OCI-M1 (cell line): ENCODE data around the gene GDF10.

Experiments
- DNase-seq: peaks from one replicate; lab custom pipeline; 2025; lab: John Stamatoyannopoulos, UW

GDF10 gene

GRCh38 chr10:47333532-47333931 lies 33.5 kb downstream of the GDF10 start:
- no peak for DNase-seq

DNA sequence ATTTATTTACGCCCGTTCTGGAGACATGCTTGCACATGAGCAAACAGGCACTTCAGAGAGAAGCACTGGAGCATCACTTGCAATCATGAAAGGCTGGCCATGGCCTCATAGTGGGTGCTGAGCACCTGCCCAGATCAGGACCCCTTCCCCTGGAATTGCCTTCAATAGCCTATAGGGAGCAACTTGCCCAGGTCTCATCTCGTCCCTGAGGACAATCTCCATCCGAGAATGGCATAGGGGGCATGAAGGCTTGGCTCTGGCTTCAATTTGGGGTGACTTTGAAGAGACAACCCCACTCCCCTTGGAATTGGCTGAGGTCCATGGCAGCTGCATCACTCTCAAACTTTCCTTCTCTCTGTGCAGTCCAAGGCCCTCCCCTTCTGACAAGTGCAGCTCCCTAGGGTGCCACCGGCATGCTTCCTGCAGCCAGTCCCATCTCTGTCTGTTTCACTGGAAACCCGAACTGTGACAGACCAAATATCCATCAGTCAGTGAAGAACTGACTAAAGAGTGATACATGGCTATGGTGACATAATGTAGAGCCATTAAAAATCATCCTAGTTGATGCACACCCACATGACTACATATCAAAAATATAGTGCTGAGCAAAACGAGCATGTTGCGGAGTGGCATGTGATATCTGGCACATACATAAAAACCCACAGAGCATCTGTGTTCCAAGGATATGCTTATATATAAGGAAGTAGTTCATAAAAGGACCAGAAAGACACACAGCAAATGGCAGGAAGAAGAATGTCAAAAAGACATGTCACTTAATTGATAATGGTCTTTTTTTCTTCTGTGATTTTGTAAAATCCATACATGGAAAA lies 34.7 kb downstream of the GDF10 start:
- DNase-seq: peak; percentile 68

DNA sequence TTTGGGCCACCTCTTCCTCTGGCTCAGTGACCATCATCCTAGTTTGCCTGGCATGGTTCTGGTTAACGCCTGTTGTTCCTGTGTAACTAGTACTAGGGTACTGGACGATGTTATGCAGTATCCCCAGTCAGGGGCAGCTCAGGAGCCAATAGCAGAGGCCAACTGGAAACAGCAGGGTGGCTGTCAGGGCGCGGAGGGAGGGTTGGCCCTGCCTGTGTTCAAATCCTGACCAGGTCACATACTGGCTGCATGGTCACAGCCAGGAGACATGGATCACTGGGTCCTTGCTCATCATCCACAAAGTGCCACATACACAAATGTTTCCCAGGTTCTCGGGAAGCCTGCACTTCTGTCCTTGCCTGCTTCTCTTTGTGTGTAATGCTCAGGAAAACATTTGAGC lies 35.9 kb downstream of the GDF10 start:
- DNase-seq: no peak

- DNase-seq: peak; percentile 94
Measured at GRCh38 chr10:47336387-47337134, 36.6 kb downstream of the GDF10 start.

- DNase-seq: no peak
Measured at GRCh38 chr10:47337310-47337709, 37.3 kb downstream of the GDF10 start.

DNA sequence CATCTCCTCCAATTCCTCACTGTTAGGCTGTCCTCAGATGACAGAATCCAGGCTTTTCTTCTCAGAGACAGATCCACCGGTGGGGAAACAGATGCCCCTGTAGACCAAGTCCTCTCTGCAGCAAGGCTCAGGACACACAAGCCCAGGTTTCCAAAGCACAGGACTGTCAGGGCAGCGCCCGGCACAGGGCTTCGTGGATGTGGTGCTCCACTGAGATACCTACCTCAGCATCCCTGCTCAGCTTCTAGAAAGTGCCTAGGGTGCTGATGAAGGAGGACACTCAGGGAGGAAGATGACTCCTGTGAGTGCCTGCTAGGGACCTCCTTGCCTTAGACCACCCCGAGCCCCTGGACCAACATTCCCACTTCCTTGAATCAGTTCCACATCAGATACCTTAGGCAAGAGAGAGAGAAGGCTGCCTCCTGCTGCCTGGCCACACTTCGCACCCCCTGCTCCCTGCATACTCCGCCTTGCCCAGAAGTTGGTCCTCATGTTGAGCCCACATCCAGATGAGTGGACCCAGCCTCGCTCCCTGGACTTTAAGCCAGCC lies 39.3 kb downstream of the GDF10 start:
- no peak for DNase-seq

DNA sequence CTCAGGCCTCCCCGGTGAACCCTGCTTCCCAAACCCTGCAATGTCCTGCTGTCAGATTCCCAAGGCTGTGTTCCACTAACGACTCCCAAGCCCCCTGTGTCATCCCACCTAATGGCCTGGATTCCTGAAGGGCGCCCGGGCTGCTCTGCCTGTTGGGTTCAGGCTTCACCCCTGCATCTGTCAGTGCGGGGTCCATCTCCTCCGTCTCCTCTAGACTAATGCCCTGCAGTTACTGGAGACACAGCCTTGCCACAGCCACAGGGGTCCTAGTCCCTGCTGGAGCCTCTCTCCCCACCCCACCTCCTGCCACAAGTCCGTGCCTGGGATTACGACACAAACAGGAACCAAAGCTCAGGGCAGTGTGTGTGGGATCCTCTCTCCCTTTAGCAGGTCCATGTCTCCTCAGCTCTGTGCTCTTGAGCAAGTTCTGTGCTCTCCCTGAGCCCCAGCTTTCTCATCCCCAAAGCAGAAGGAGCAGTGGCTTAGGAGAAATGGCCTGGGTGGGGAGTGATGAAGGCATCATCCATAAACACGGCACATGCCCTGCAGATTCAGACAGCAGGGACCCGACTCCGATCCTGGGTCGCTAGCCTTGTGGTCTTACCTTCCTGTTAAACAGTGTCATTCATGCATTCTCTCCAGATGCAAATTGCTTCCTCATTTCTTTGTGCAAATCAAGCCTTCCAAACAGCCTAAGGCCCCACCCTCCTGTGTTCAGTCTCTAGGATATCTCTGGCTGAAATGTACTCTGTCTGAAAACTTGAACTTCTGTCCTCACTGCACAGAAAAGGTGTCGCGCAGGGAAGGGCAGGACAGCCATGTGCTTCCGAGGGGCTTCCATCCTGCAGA lies 40.0 kb downstream of the GDF10 start:
- peak; percentile 60 for DNase-seq

GRCh38 chr10:47340608-47341170 lies 40.7 kb downstream of the GDF10 start:
- peak; percentile 82 for DNase-seq

GRCh38 chr10:47344996-47345870 lies 45.2 kb downstream of the GDF10 start:
- DNase-seq: no peak

DNA sequence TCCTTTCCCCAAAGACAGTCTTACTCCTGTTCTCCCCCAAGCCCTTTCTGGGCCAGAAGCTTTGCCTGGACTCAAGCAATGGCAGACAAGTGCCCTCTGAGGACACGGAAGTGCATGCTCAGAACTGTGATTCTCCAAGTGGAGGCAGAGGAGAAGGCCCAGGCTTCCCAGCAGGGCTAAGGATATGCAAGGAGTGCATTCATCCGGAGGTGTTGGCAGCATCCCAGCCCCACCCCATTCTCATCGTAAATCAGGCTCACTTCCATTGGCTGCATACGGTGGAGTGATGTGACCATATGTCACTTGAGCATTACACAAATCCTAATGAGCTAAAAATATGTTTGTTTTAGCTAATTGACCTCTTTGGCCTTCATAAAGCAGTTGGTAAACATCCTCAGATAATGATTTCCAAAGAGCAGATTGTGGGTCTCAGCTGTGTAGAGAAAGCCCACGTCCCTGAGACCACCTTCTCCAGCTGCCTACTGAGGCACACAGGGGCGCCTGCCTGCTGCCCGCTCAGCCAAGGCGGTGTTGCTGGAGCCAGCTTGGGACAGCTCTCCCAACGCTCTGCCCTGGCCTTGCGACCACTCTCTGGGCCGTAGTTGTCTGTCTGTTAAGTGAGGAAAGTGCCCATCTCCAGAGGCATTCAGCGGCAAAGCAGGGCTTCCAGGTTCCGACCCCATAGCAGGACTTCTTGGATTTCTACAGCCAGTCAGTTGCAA lies 46.7 kb downstream of the GDF10 start:
- no peak for DNase-seq

- no peak for DNase-seq
Measured at GRCh38 chr10:47347303-47347675, 47.3 kb downstream of the GDF10 start.

- no peak for DNase-seq
Measured at GRCh38 chr10:47348138-47348651, 48.2 kb downstream of the GDF10 start, which contains the start of gene RBP3. Gene RBP3 (plus strand): TSS chr10:47348363. CDS start chr10:47348485, 122 bp downstream.

DNA sequence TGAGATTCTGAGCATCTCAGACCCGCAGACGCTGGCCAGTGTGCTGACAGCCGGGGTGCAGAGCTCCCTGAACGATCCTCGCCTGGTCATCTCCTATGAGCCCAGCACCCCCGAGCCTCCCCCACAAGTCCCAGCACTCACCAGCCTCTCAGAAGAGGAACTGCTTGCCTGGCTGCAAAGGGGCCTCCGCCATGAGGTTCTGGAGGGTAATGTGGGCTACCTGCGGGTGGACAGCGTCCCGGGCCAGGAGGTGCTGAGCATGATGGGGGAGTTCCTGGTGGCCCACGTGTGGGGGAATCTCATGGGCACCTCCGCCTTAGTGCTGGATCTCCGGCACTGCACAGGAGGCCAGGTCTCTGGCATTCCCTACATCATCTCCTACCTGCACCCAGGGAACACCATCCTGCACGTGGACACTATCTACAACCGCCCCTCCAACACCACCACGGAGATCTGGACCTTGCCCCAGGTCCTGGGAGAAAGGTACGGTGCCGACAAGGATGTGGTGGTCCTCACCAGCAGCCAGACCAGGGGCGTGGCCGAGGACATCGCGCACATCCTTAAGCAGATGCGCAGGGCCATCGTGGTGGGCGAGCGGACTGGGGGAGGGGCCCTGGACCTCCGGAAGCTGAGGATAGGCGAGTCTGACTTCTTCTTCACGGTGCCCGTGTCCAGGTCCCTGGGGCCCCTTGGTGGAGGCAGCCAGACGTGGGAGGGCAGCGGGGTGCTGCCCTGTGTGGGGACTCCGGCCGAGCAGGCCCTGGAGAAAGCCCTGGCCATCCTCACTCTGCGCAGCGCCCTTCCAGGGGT lies 48.9 kb downstream of the GDF10 start:
- DNase-seq: no peak

DNA sequence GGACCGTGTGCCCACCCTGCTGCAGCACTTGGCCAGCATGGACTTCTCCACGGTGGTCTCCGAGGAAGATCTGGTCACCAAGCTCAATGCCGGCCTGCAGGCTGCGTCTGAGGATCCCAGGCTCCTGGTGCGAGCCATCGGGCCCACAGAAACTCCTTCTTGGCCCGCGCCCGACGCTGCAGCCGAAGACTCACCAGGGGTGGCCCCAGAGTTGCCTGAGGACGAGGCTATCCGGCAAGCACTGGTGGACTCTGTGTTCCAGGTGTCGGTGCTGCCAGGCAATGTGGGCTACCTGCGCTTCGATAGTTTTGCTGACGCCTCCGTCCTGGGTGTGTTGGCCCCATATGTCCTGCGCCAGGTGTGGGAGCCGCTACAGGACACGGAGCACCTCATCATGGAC lies 49.5 kb downstream of the GDF10 start:
- no peak for DNase-seq

DNA sequence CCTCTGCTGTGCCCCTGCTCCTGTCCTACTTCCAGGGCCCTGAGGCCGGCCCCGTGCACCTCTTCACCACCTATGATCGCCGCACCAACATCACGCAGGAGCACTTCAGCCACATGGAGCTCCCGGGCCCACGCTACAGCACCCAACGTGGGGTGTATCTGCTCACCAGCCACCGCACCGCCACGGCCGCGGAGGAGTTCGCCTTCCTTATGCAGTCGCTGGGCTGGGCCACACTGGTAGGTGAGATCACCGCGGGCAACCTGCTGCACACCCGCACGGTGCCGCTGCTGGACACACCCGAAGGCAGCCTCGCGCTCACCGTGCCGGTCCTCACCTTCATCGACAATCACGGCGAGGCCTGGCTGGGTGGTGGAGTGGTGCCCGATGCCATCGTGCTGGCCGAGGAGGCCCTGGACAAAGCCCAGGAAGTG lies 50.0 kb downstream of the GDF10 start:
- no peak for DNase-seq

DNA sequence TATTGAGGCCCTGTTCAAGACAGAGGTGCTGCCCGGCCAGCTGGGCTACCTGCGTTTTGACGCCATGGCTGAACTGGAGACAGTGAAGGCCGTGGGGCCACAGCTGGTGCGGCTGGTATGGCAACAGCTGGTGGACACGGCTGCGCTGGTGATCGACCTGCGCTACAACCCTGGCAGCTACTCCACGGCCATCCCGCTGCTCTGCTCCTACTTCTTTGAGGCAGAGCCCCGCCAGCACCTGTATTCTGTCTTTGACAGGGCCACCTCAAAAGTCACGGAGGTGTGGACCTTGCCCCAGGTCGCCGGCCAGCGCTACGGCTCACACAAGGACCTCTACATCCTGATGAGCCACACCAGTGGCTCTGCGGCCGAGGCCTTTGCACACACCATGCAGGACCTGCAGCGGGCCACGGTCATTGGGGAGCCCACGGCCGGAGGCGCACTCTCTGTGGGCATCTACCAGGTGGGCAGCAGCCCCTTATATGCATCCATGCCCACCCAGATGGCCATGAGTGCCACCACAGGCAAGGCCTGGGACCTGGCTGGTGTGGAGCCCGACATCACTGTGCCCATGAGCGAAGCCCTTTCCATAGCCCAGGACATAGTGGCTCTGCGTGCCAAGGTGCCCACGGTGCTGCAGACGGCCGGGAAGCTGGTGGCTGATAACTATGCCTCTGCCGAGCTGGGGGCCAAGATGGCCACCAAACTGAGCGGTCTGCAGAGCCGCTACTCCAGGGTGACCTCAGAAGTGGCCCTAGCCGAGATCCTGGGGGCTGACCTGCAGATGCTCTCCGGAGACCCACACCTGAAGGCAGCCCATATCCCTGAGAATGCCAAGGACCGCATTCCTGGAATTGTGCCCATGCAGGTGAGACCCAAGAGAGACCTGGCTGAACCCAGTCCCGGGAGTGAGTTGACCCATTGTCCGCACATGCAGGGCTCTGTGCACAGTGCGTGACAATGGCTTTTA lies 51.0 kb downstream of the GDF10 start:
- no peak for DNase-seq

DNA sequence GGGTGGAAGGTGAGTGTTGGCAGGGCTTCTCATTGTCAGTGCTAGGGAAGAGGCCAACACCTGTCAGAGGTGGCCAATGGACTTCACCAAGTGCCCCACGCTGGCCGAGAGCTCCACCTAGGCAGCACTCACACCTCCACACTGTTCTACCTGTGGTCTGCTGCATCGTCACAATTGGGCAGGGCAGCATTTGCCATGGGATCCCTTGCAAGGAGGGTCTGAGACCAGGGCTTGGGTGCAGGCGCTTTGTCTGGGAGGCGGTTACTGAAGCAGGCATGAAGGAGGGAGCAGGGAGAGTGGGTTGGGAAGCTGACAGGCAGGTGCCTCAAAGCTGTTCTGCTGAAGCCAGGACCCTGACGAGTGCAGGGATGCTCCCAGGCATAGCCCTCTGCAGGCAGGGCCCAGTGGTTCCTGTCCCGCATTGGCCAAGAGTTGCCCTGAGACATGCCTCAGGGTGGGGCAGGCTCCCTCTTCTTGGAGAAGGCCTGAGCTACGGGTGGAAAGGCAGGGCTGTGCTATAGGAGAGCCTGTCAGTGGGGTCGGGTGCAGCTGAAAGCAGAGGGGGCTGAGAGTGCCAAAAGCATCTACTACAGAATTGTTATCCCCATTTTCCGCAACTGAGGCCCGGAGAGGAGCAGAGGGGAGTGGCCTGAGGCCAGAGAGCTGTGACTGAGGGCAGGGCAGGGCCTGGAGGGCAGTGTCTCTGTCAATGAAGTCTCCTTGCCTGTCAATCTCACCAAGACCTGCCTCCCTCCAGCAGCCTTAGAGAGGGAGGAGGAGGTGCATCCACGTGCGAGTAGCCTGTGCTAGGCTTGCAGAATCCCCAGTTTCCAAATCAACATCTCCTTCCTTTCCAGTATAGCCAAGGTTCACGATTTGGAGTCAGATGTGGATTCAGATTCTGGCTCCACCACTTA lies 52.2 kb downstream of the GDF10 start:
- no peak for DNase-seq
